ENCODE results near the gene ZBTB20. TPM values are rescaled to one million over a fixed set of nuclear protein-coding genes. Genes with fewer than 3 reads are reported as not detected.

Gene ZBTB20
- total RNA-seq, 1 experiment from 2014 or later, result 10.7 TPM

GRCh38 chr3:114632757-114633424 lies 514.2 kb downstream of the ZBTB20 start:
- Mint-ChIP-seq H3K4me1 (ENCODE audit: insufficient read depth, unreplicated experiment) (no peaks in the 10 kb centered on the region), H3K27ac (ENCODE audit: low read depth, unreplicated experiment) (no peak overlapping the region), H3K36me3 (ENCODE audit: insufficient read depth, unreplicated experiment) (no peaks in the 10 kb centered on the region), H3K9me3 (ENCODE audit: unreplicated experiment) (peaks cover 19% of the 10 kb centered on the region), H3K4me3 (ENCODE audit: unreplicated experiment) (no peak overlapping the region), H3K27me3 (ENCODE audit: insufficient read depth, unreplicated experiment) (no peaks in the 10 kb centered on the region)
- CTCF ChIA-PET, result no interaction called here
- POLR2A ChIA-PET, result no interaction called here
- no peak for DNase-seq (ENCODE audit: unreplicated experiment)
- BruUV-seq (replicated peaks), result no TSS peak
- no peak for TF ChIP-seq CTCF (IDR thresholded peaks at IDR 0.05; ENCODE audit: unreplicated experiment)
- intact Hi-C loops (cut with micrococcal nuclease), result no loop called here

GRCh38 chr3:114627770-114628169 lies 519.3 kb downstream of the ZBTB20 start:
- intact Hi-C loops (cut with micrococcal nuclease), result no loop called here
- Mint-ChIP-seq H3K27ac (ENCODE audit: low read depth, unreplicated experiment) (no peak overlapping the region), H3K4me1 (ENCODE audit: insufficient read depth, unreplicated experiment) (peaks cover 20% of the 10 kb centered on the region), H3K27me3 (ENCODE audit: insufficient read depth, unreplicated experiment) (no peaks in the 10 kb centered on the region), H3K4me3 (ENCODE audit: unreplicated experiment) (no peak overlapping the region), H3K9me3 (ENCODE audit: unreplicated experiment) (no peaks in the 10 kb centered on the region), H3K36me3 (ENCODE audit: insufficient read depth, unreplicated experiment) (peaks cover 5% of the 10 kb centered on the region)
- ChIA-PET CTCF (no interaction called here), POLR2A (no interaction called here)
- no TSS peak for BruUV-seq (replicated peaks)
- no peak for DNase-seq (ENCODE audit: unreplicated experiment)
- TF ChIP-seq CTCF (IDR thresholded peaks at IDR 0.05; ENCODE audit: unreplicated experiment), result no peak

GRCh38 chr3:114626751-114627150 lies 520.3 kb downstream of the ZBTB20 start:
- CTCF ChIA-PET, result no interaction called here
- intact Hi-C loops (cut with micrococcal nuclease), result no loop called here
- DNase-seq (ENCODE audit: unreplicated experiment), result no peak
- Mint-ChIP-seq H3K27ac (ENCODE audit: low read depth, unreplicated experiment) (no peak overlapping the region), H3K9me3 (ENCODE audit: unreplicated experiment) (no peaks in the 10 kb centered on the region), H3K4me3 (ENCODE audit: unreplicated experiment) (no peak overlapping the region), H3K36me3 (ENCODE audit: insufficient read depth, unreplicated experiment) (peaks cover 5% of the 10 kb centered on the region), H3K4me1 (ENCODE audit: insufficient read depth, unreplicated experiment) (peaks cover 20% of the 10 kb centered on the region), H3K27me3 (ENCODE audit: insufficient read depth, unreplicated experiment) (no peaks in the 10 kb centered on the region)
- TF ChIP-seq CTCF (IDR thresholded peaks at IDR 0.05; ENCODE audit: unreplicated experiment), result no peak
- BruUV-seq (replicated peaks), result no TSS peak
- POLR2A ChIA-PET, result interaction anchor here (0.6 kb wide), 1 partner anchor 11 kb away, joined by 3 read pairs; no protein-coding TSS in a partner anchor

GRCh38 chr3:114624571-114625181 lies 522.4 kb downstream of the ZBTB20 start:
- DNase-seq (ENCODE audit: unreplicated experiment), result peak; percentile 92
- Mint-ChIP-seq H3K27me3 (ENCODE audit: insufficient read depth, unreplicated experiment) (no peaks in the 10 kb centered on the region), H3K27ac (ENCODE audit: low read depth, unreplicated experiment) (peak overlapping the region; percentile 82), H3K4me1 (ENCODE audit: insufficient read depth, unreplicated experiment) (peaks cover 20% of the 10 kb centered on the region), H3K4me3 (ENCODE audit: unreplicated experiment) (peak overlapping the region; percentile 48), H3K36me3 (ENCODE audit: insufficient read depth, unreplicated experiment) (peaks cover 5% of the 10 kb centered on the region), H3K9me3 (ENCODE audit: unreplicated experiment) (no peaks in the 10 kb centered on the region)
- ChIA-PET POLR2A (interaction anchor here (0.6 to 1.0 kb wide), 3 partner anchors 13 to 80 kb away, joined by 3 read pairs; no protein-coding TSS in a partner anchor), CTCF (interaction anchor here (0.6 to 1.0 kb wide), 2 partner anchors 12 to 54 kb away, joined by 3 read pairs; no protein-coding TSS in a partner anchor)
- intact Hi-C loops (cut with micrococcal nuclease), result no loop called here
- no TSS peak for BruUV-seq (replicated peaks)
- TF ChIP-seq CTCF (IDR thresholded peaks at IDR 0.05; ENCODE audit: unreplicated experiment), result no peak

Measured in MCF 10A (cell line).